Panc1 (cell line): ENCODE measurements around the gene RARS2. TPM values are rescaled to one million over a fixed set of nuclear protein-coding genes. Genes with fewer than 3 reads are reported as not detected.

Experiments used
- ATAC-seq: fragments of 200-7000 bp; cut with Tn5 transposase; 2 replicates; pipeline ENCODE4 v1.9.1; 2020; ENCODE audit warnings: mild to moderate bottlenecking, moderate library complexity
- BruUV-seq: library from RNA; stranded (reverse); fragments of 400-500 nt; replicated peaks from 2 replicates; lab custom pipeline; 2021; lab: Mats Ljungman, UMichigan
- CTCF ChIA-PET: fragments of 300-600 bp; sonication (Branson Sonifier 250); formaldehyde crosslinking; loops from one replicate; lab custom pipeline; 2022; ENCODE audit warnings: antibody characterized with exemption; lab: Charles Lee
- POLR2A ChIA-PET: fragments of 300-600 bp; sonication (Branson Sonifier 250); formaldehyde crosslinking; loops from one replicate; lab custom pipeline; 2022; ENCODE audit warnings: antibody characterized with exemption; lab: Charles Lee
- DNase-seq: peaks from one replicate; pipeline ENCODE4 v3.0.0-alpha.2; 2010; ENCODE audit warnings: low read depth, low spot score
- H3K27ac ChIP-seq: 2 replicates; pipeline ENCODE4 v1.5.1; 2011; ENCODE audit warnings: mild to moderate bottlenecking, low read length, inconsistent platforms
- H3K27me3 ChIP-seq: fragments of 200-500 bp; sonication (Bioruptor generic); 2 replicates; pipeline ENCODE4 v1.6.0; 2014; ENCODE audit warnings: low read length, inconsistent platforms; ENCODE audit not compliant: control insufficient read depth, insufficient read depth
- H3K36me3 ChIP-seq: fragments of 200-500 bp; sonication (Bioruptor generic); 2 replicates; pipeline ENCODE4 v1.5.1; 2014; ENCODE audit warnings: inconsistent platforms, mild to moderate bottlenecking, low read length, moderate library complexity; ENCODE audit not compliant: control insufficient read depth, insufficient read depth
- H3K4me1 ChIP-seq: 2 replicates; pipeline ENCODE4 v1.5.1; 2011; ENCODE audit warnings: inconsistent platforms, mild to moderate bottlenecking, low read length, moderate library complexity; ENCODE audit not compliant: control insufficient read depth, insufficient read depth
- H3K4me3 ChIP-seq, 2 experiments: 2 replicates each; pipeline ENCODE4 v1.5.1; 2011 to 2012; ENCODE audit warnings: low read depth in 2 of 2, low read length in 2 of 2, mild to moderate bottlenecking in 2 of 2, inconsistent platforms in 1 of 2, moderate library complexity in 1 of 2
- H3K9me3 ChIP-seq: fragments of 200-500 bp; sonication (Bioruptor generic); 2 replicates; pipeline ENCODE4 v1.5.1; 2014; ENCODE audit warnings: low read depth, mild to moderate bottlenecking, inconsistent platforms, low read length, moderate library complexity; ENCODE audit not compliant: control insufficient read depth, insufficient read depth
- POLR2AphosphoS5 ChIP-seq: IDR thresholded peaks from 2 replicates; pipeline ENCODE4 v1.6.1; 2012; ENCODE audit warnings: mild to moderate bottlenecking, low read depth, low read length, moderate library complexity
- SIN3A ChIP-seq: IDR thresholded peaks from 2 replicates; pipeline ENCODE4 v1.6.1; 2012; ENCODE audit warnings: low read depth, mild to moderate bottlenecking, low read length, moderate library complexity, borderline replicate concordance; ENCODE audit not compliant: insufficient read depth
- TCF7L2 ChIP-seq: IDR thresholded peaks from 2 replicates; pipeline ENCODE4 v1.6.1; 2011; ENCODE audit warnings: mild to moderate bottlenecking, low read depth, low read length, inconsistent platforms
- in situ Hi-C: cut with HindIII; loops from 2 replicates; pipeline ENCODE4 v1.10.0; 2016; ENCODE audit warnings: low sequenced_read_pairs, low pct_unique_long_range_greater_than_20kb
- intact Hi-C: fragments of 100-400 bp; cut with micrococcal nuclease; formaldehyde crosslinking; loops from one replicate; pipeline ENCODE4 v1.10.0; 2022; ENCODE audit not compliant: unreplicated experiment
- total RNA-seq: library from RNA; stranded (reverse); gene quantifications from one replicate; pipeline ENCODE4 v1.2.1, GENCODE V29; 2021; ENCODE audit not compliant: unreplicated experiment
- TF ChIP-seq, protein P1 (sequence below), 2 experiments: IDR thresholded peaks; 2 replicates each; pipeline ENCODE4 v1.6.1; 2011 to 2012; ENCODE audit warnings: low read depth in 2 of 2, control low read depth in 1 of 2, low read length in 1 of 2, mild to moderate bottlenecking in 1 of 2, moderate library complexity in 1 of 2; ENCODE audit not compliant: insufficient read depth in 1 of 2
- TF ChIP-seq, protein P2 (sequence below): fragments of 450-650 bp; IDR thresholded peaks from 2 replicates; pipeline ENCODE4 v1.5.1; 2017; ENCODE audit warnings: mild to moderate bottlenecking

The RARS2 gene
- total RNA-seq, 1 experiment from 2014 or later = 38.3 TPM

DNA sequence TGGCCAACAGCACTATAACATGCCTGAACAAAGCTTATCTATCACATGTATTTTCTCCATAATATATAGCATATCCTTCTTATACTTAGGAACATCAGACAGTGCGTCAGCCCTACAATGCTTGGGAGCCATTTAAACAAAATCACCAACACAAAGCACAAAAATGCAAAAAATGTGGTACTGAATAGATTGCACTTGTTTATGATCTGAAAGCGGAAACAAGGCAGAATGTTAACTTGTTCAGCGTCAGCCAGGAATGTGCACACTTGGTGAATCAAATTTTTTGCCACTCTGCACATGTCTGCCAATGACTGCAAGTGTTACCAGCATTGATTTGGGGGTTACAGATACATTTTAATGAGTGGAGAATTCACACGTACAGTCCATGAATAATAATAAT lies 102.2 kb downstream of the RARS2 start:
- BruUV-seq = no TSS peak
- in situ Hi-C loops (no loop called here), intact Hi-C loops (no loop called here)
- POLR2A ChIA-PET = no interaction called here
- Histone ChIP-seq H3K9me3 (no peaks in the 10 kb centered on the region), H3K4me1 (no peaks in the 10 kb centered on the region), H3K27me3 (no peaks in the 10 kb centered on the region), H3K36me3 (no peaks in the 10 kb centered on the region), H3K4me3 (no peak overlapping the region), H3K27ac (no peak overlapping the region)
- CTCF ChIA-PET = no interaction called here
- ATAC-seq = no peak
- DNase-seq = no peak
- TF ChIP-seq TCF7L2 (no peak), POLR2AphosphoS5 (no peak), SIN3A (no peak)
- TF ChIP-seq, protein P1, sequence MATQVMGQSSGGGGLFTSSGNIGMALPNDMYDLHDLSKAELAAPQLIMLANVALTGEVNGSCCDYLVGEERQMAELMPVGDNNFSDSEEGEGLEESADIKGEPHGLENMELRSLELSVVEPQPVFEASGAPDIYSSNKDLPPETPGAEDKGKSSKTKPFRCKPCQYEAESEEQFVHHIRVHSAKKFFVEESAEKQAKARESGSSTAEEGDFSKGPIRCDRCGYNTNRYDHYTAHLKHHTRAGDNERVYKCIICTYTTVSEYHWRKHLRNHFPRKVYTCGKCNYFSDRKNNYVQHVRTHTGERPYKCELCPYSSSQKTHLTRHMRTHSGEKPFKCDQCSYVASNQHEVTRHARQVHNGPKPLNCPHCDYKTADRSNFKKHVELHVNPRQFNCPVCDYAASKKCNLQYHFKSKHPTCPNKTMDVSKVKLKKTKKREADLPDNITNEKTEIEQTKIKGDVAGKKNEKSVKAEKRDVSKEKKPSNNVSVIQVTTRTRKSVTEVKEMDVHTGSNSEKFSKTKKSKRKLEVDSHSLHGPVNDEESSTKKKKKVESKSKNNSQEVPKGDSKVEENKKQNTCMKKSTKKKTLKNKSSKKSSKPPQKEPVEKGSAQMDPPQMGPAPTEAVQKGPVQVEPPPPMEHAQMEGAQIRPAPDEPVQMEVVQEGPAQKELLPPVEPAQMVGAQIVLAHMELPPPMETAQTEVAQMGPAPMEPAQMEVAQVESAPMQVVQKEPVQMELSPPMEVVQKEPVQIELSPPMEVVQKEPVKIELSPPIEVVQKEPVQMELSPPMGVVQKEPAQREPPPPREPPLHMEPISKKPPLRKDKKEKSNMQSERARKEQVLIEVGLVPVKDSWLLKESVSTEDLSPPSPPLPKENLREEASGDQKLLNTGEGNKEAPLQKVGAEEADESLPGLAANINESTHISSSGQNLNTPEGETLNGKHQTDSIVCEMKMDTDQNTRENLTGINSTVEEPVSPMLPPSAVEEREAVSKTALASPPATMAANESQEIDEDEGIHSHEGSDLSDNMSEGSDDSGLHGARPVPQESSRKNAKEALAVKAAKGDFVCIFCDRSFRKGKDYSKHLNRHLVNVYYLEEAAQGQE (IDR thresholded peaks at IDR 0.05; ENCODE audit: insufficient read depth in 1 of 2, low read depth in 2 of 2, low read length in 1 of 2) = no peak
- TF ChIP-seq, protein P2, sequence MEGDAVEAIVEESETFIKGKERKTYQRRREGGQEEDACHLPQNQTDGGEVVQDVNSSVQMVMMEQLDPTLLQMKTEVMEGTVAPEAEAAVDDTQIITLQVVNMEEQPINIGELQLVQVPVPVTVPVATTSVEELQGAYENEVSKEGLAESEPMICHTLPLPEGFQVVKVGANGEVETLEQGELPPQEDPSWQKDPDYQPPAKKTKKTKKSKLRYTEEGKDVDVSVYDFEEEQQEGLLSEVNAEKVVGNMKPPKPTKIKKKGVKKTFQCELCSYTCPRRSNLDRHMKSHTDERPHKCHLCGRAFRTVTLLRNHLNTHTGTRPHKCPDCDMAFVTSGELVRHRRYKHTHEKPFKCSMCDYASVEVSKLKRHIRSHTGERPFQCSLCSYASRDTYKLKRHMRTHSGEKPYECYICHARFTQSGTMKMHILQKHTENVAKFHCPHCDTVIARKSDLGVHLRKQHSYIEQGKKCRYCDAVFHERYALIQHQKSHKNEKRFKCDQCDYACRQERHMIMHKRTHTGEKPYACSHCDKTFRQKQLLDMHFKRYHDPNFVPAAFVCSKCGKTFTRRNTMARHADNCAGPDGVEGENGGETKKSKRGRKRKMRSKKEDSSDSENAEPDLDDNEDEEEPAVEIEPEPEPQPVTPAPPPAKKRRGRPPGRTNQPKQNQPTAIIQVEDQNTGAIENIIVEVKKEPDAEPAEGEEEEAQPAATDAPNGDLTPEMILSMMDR = no peak

DNA sequence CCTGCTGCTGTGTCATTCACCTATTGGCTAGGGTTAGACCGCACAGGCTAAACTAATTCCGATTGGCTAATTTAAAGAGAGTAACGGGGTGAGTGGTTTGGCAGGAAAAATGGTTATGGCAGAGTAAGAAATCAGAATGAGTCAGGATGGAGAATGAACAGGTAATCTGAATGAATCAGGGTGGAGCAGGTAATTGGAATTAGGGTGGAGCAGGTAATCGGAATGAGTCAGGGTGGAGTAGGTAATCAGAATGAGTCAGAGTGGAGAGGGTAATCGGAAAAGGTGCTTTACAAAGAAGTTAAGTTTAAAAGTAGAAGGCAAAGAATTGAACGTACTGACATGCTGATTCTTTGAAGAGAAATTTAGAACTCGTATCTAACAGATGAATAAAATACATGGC lies 105.3 kb downstream of the RARS2 start:
- ATAC-seq (no peak), DNase-seq (no peak)
- no peaks in the 10 kb centered on the region for H3K9me3 ChIP-seq
- BruUV-seq = no TSS peak
- H3K4me3 ChIP-seq = no peak overlapping the region
- intact Hi-C loops = no loop called here
- no peaks in the 10 kb centered on the region for H3K27me3 ChIP-seq
- H3K4me1 ChIP-seq = no peaks in the 10 kb centered on the region
- no peaks in the 10 kb centered on the region for H3K36me3 ChIP-seq
- TF ChIP-seq, protein P2 = no peak
- TF ChIP-seq SIN3A = no peak
- TF ChIP-seq POLR2AphosphoS5 = no peak
- TF ChIP-seq, protein P1 (IDR thresholded peaks at IDR 0.05; ENCODE audit: insufficient read depth in 1 of 2, low read depth in 2 of 2, low read length in 1 of 2) = no peak
- no peak for TF ChIP-seq TCF7L2
- POLR2A ChIA-PET = no interaction called here
- no peak overlapping the region for H3K27ac ChIP-seq
- CTCF ChIA-PET = no interaction called here
- in situ Hi-C loops = no loop called here
